ENCODE measurements around the gene CEP192.
"Not testable (repeated sequence)": the region's sequence is repeated elsewhere in the genome, so short reads cannot be mapped to it uniquely, and the experiment has no call there.

Gene CEP192

GRCh38 chr18:12968619-12969018 lies 22.5 kb upstream of the CEP192 start:
- Mint-ChIP-seq H3K27me3 (ENCODE audit: low read depth) (no peaks in the 10 kb centered on the region), H3K9me3 (no peaks in the 10 kb centered on the region), H3K4me1 (ENCODE audit: low read depth) (peaks cover 14% of the 10 kb centered on the region), H3K4me3 (no peak overlapping the region), H3K36me3 (ENCODE audit: low read depth) (peaks cover 35% of the 10 kb centered on the region), H3K27ac (no peak overlapping the region)

- Mint-ChIP-seq H3K4me3 (no peak overlapping the region), H3K36me3 (ENCODE audit: low read depth) (peaks cover 33% of the 10 kb centered on the region), H3K9me3 (no peaks in the 10 kb centered on the region), H3K4me1 (ENCODE audit: low read depth) (peaks cover 14% of the 10 kb centered on the region), H3K27ac (peak overlapping the region; percentile 39), H3K27me3 (ENCODE audit: low read depth) (no peaks in the 10 kb centered on the region)
Observed at GRCh38 chr18:12973562-12974213, 17.5 kb upstream of the CEP192 start.

GRCh38 chr18:12975488-12975887 lies 15.7 kb upstream of the CEP192 start:
- no peaks in the 10 kb centered on the region for H3K9me3 Mint-ChIP-seq
- no peaks in the 10 kb centered on the region for H3K27me3 Mint-ChIP-seq (ENCODE audit: low read depth)
- H3K36me3 Mint-ChIP-seq (ENCODE audit: low read depth) = peaks cover 35% of the 10 kb centered on the region
- H3K27ac Mint-ChIP-seq = no peak overlapping the region
- H3K4me1 Mint-ChIP-seq (ENCODE audit: low read depth) = peaks cover 11% of the 10 kb centered on the region
- no peak overlapping the region for H3K4me3 Mint-ChIP-seq

DNA sequence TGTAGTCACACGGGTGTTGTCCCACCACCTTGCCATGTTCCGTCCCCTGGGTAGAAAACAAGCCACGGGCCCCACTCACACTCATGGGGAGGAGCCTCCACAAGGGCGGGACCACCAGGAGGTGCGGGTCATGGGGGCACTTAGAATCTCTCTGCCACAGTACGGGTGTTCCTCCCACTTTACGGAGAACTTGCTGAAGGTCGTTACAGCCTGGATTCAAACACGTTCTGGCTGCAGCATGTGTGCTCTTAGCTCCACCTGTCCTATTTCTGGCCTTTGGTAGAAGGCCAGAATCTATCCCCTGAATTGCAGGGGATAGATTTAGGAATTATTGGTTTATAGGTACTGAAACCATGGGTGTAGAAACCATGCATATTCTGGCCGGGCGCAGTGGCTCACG lies 14.9 kb upstream of the CEP192 start:
- Mint-ChIP-seq H3K4me1 (ENCODE audit: low read depth) (peaks cover 9% of the 10 kb centered on the region), H3K27ac (no peak overlapping the region), H3K27me3 (ENCODE audit: low read depth) (no peaks in the 10 kb centered on the region), H3K36me3 (ENCODE audit: low read depth) (peaks cover 31% of the 10 kb centered on the region), H3K4me3 (no peak overlapping the region), H3K9me3 (no peaks in the 10 kb centered on the region)

GRCh38 chr18:12980065-12980464 lies 11.1 kb upstream of the CEP192 start:
- H3K27ac Mint-ChIP-seq; H3K4me3 Mint-ChIP-seq; H3K9me3 Mint-ChIP-seq; H3K4me1 Mint-ChIP-seq (ENCODE audit: low read depth); H3K27me3 Mint-ChIP-seq (ENCODE audit: low read depth): not testable (repeated sequence)
- peaks cover 28% of the 10 kb centered on the region for H3K36me3 Mint-ChIP-seq (ENCODE audit: low read depth)

GRCh38 chr18:12989397-12990122 lies 1.6 kb upstream of the CEP192 start:
- H3K4me1 Mint-ChIP-seq (ENCODE audit: low read depth) = peaks cover 21% of the 10 kb centered on the region
- H3K4me3 Mint-ChIP-seq = peak overlapping the region; percentile 99
- peaks cover 15% of the 10 kb centered on the region for H3K36me3 Mint-ChIP-seq (ENCODE audit: low read depth)
- H3K27me3 Mint-ChIP-seq (ENCODE audit: low read depth) = no peaks in the 10 kb centered on the region
- peak overlapping the region; percentile 96 for H3K27ac Mint-ChIP-seq
- H3K9me3 Mint-ChIP-seq = no peaks in the 10 kb centered on the region

DNA sequence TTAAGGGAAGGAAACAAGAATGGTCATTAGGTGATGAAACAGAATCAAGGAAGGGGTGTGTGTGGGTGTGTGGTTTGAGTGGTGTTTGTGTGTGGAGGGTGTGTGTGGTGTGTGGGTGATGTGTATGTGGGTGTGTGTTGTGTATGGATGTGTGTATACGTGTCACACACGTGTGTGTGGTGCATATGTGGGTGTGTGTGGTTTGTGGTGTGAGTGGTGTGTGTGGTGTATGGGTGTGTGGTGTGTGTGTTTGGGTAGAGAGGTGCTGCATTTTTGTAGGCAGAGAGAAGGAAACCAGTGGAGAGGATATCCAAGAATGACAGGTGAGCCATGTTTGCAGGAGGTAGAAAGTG lies 1.1 kb upstream of the CEP192 start:
- no peaks in the 10 kb centered on the region for H3K27me3 Mint-ChIP-seq (ENCODE audit: low read depth)
- no peaks in the 10 kb centered on the region for H3K9me3 Mint-ChIP-seq
- peaks cover 14% of the 10 kb centered on the region for H3K36me3 Mint-ChIP-seq (ENCODE audit: low read depth)
- H3K27ac Mint-ChIP-seq = peak overlapping the region; percentile 96
- peaks cover 21% of the 10 kb centered on the region for H3K4me1 Mint-ChIP-seq (ENCODE audit: low read depth)
- peak overlapping the region; percentile 99 for H3K4me3 Mint-ChIP-seq

DNA sequence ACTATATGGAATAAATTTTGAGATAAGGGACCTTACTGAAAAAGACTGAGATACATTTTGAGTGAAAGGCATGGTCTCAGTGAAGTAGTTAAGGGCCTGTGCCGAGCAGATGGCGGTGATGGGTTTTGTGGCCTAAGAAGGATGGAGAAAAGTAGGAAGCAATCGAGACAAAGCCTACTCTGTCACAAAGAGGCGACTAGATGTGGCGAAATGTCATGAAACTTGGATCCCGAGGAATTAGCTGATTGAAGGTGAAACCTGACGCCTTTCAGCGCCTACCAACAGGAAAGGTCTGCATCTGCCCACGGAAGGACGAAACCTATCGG lies 558 bp upstream of the CEP192 start:
- peaks cover 21% of the 10 kb centered on the region for H3K4me1 Mint-ChIP-seq (ENCODE audit: low read depth)
- no peaks in the 10 kb centered on the region for H3K9me3 Mint-ChIP-seq
- peaks cover 11% of the 10 kb centered on the region for H3K36me3 Mint-ChIP-seq (ENCODE audit: low read depth)
- H3K27me3 Mint-ChIP-seq (ENCODE audit: low read depth) = no peaks in the 10 kb centered on the region
- H3K27ac Mint-ChIP-seq = peak overlapping the region; percentile 96
- peak overlapping the region; percentile 99 for H3K4me3 Mint-ChIP-seq

GRCh38 chr18:12991821-12992179 lies 638 bp downstream of the CEP192 start:
- H3K27me3 Mint-ChIP-seq (ENCODE audit: low read depth) = no peaks in the 10 kb centered on the region
- H3K27ac Mint-ChIP-seq = peak overlapping the region; percentile 96
- H3K4me3 Mint-ChIP-seq = peak overlapping the region; percentile 99
- peaks cover 21% of the 10 kb centered on the region for H3K4me1 Mint-ChIP-seq (ENCODE audit: low read depth)
- no peaks in the 10 kb centered on the region for H3K9me3 Mint-ChIP-seq
- peaks cover 8% of the 10 kb centered on the region for H3K36me3 Mint-ChIP-seq (ENCODE audit: low read depth)

DNA sequence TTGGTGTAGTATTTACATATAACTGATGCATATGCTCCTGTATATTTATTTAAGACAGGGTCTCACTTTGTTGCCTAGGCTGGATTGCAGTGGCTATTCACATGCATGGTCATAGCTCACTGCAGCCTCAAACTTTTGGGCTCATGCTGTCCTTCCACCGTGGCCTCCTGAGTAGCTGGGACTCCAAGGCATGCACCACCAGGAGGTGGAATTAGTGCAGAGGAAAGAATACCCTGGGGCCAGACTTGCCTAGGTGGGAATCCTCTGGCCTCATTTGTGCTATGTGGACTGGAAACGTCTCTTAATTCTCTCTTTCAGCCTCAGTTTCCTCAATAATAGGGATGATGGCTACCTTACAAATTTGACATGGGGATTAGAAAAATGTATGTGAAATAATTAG lies 2.3 kb downstream of the CEP192 start:
- H3K4me1 Mint-ChIP-seq (ENCODE audit: low read depth) = peaks cover 27% of the 10 kb centered on the region
- H3K9me3 Mint-ChIP-seq = no peaks in the 10 kb centered on the region
- peaks cover 6% of the 10 kb centered on the region for H3K36me3 Mint-ChIP-seq (ENCODE audit: low read depth)

DNA sequence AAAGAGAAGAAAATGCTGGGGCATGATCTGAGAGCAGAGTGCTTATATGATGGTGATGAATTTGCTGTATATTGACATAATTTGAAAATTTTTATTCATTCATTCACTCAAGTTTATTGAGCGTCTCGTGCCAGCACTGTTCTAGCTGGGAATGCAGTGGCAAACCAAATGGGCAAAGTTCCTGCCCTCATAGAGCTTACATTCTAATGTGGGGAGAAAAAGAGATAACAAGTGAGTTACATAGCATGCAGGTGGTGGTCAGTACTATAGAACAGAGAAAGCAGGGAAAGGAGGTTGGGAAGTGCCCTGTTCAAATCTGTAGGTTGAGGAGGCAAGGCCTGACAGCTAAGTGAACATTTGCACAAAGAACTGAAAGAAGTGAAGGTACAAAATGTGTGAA lies 4.3 kb downstream of the CEP192 start:
- H3K27me3 Mint-ChIP-seq (ENCODE audit: low read depth) = no peaks in the 10 kb centered on the region
- H3K9me3 Mint-ChIP-seq = no peaks in the 10 kb centered on the region
- no peak overlapping the region for H3K4me3 Mint-ChIP-seq
- peaks cover 24% of the 10 kb centered on the region for H3K4me1 Mint-ChIP-seq (ENCODE audit: low read depth)
- H3K27ac Mint-ChIP-seq = no peak overlapping the region
- H3K36me3 Mint-ChIP-seq (ENCODE audit: low read depth) = peaks cover 10% of the 10 kb centered on the region

More for the DNA sequence above, 2.3 kb downstream of the CEP192 start:
- H3K27ac Mint-ChIP-seq = no peak overlapping the region
- H3K4me3 Mint-ChIP-seq = no peak overlapping the region
- no peaks in the 10 kb centered on the region for H3K27me3 Mint-ChIP-seq (ENCODE audit: low read depth)

DNA sequence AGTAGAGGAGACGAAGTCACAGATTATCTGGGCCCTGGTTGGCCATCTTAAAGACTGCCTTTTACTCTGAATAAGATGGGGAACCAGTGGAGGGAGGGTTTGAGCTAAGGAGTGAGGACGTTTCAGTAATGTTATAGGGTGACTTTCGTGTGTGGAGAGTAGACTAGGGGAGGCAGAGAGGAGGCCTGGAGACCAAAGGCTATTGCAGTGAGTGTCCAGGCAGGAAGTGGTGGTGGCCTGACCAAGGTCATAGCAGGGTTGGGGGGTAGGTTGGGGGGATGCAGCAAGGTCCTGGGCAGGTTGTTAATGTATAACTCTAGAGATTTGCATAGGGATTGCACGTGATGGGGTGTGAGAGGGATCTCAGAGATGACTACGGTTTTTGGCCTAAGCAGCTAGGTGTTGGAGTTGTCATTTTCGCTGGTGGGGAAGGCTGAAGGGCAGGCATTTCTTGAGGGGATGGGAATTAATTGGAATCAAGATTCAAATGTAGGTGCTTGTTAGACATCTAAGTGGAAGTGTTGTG lies 4.9 kb downstream of the CEP192 start:
- Mint-ChIP-seq H3K27me3 (ENCODE audit: low read depth) (no peaks in the 10 kb centered on the region), H3K4me1 (ENCODE audit: low read depth) (peaks cover 20% of the 10 kb centered on the region), H3K4me3 (no peak overlapping the region), H3K9me3 (no peaks in the 10 kb centered on the region), H3K36me3 (ENCODE audit: low read depth) (peaks cover 11% of the 10 kb centered on the region), H3K27ac (no peak overlapping the region)

GRCh38 chr18:12996661-12997292 lies 5.6 kb downstream of the CEP192 start:
- H3K4me1 Mint-ChIP-seq (ENCODE audit: low read depth) = peaks cover 20% of the 10 kb centered on the region
- no peak overlapping the region for H3K27ac Mint-ChIP-seq
- no peaks in the 10 kb centered on the region for H3K9me3 Mint-ChIP-seq
- H3K27me3 Mint-ChIP-seq (ENCODE audit: low read depth) = no peaks in the 10 kb centered on the region
- no peak overlapping the region for H3K4me3 Mint-ChIP-seq
- H3K36me3 Mint-ChIP-seq (ENCODE audit: low read depth) = peaks cover 8% of the 10 kb centered on the region

GRCh38 chr18:12997330-12997729 lies 6.2 kb downstream of the CEP192 start:
- H3K36me3 Mint-ChIP-seq (ENCODE audit: low read depth); H3K27ac Mint-ChIP-seq; H3K27me3 Mint-ChIP-seq (ENCODE audit: low read depth); H3K4me3 Mint-ChIP-seq; H3K9me3 Mint-ChIP-seq: not testable (repeated sequence)
- peaks cover 20% of the 10 kb centered on the region for H3K4me1 Mint-ChIP-seq (ENCODE audit: low read depth)
